Measurements from ENCODE around the gene SERGEF.

GRCh38 chr11:17939542-17939941 is 73.3 kb downstream of the SERGEF start:
- TF ChIP-seq CTCF (IDR thresholded peaks at IDR 0.05) (no peak), POLR2A (IDR thresholded peaks at IDR 0.05) (no peak)

Measured in ovary (tissue), 3 donors.